Skeletal muscle tissue (tissue), 4 donors: ENCODE results near the gene ARHGEF28. TPM values are rescaled to one million over a fixed set of nuclear protein-coding genes. Genes with fewer than 3 reads are reported as not detected.

Source experiments
- H3K27ac ChIP-seq: one replicate; pipeline ENCODE4 v1.7.0; 2013; ENCODE audit warnings: mild to moderate bottlenecking, low read depth, low read length, inconsistent platforms
- H3K27me3 ChIP-seq, 3 donors: one replicate each; pipeline ENCODE4 v1.7.0; 2013; ENCODE audit warnings: low read length in 3 of 3; ENCODE audit not compliant: control insufficient read depth in 3 of 3, insufficient read depth in 3 of 3
- H3K36me3 ChIP-seq, 3 donors: one replicate each; pipeline ENCODE4 v1.7.0; 2013; ENCODE audit warnings: low read length in 3 of 3; ENCODE audit not compliant: control insufficient read depth in 3 of 3, insufficient read depth in 3 of 3
- H3K4me1 ChIP-seq, 3 donors: one replicate each; pipeline ENCODE4 v1.7.0; 2013; ENCODE audit warnings: low read length in 3 of 3, mild to moderate bottlenecking in 3 of 3; ENCODE audit not compliant: control insufficient read depth in 3 of 3, insufficient read depth in 3 of 3
- H3K4me3 ChIP-seq, 3 donors: one replicate each; pipeline ENCODE4 v1.7.0; 2013; ENCODE audit warnings: low read length in 3 of 3
- H3K9ac ChIP-seq, 3 donors: one replicate each; pipeline ENCODE4 v1.7.0; 2013; ENCODE audit warnings: low read length in 3 of 3, mild to moderate bottlenecking in 3 of 3, moderate library complexity in 2 of 3, low read depth in 1 of 3
- H3K9me3 ChIP-seq, 3 donors: one replicate each; pipeline ENCODE4 v1.7.0; 2013; ENCODE audit warnings: low read length in 3 of 3; ENCODE audit not compliant: control insufficient read depth in 3 of 3
- total RNA-seq: library from RNA; depleted of rRNA; stranded (reverse); fragments of >200 nt; gene quantifications from one replicate; pipeline ENCODE4 v1.2.3, GENCODE V29; 2014
- donor health status: Osteomylitis.

The ARHGEF28 gene
- total RNA-seq, 1 donor from 2014 or later: 8.4 TPM

DNA sequence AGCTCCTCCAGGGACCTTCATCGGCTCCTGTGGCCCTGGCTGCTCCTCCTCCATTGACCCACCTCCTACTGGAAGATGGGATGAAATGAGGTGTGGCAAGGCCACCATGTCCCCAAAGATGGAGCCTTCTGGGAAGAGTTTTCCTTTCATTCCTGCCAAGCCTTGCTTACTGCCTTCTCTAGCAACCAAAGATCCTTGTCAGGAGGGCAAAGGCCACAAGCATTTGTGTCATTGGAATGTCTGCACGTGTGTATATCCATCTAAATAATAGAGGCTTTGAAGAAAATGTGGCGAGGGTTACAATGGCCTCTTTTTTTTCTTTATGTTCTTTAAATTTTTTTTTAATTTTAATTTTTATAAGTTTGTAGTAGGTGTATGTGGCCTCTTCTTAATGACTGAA lies 313.6 kb downstream of the ARHGEF28 start:
- Histone ChIP-seq H3K9ac (no peak overlapping the region), H3K4me1 (no peaks in the 10 kb centered on the region), H3K36me3 (no peaks in the 10 kb centered on the region), H3K27ac (no peak overlapping the region), H3K27me3 (no peaks in the 10 kb centered on the region), H3K4me3 (no peak overlapping the region), H3K9me3 (peaks cover 0 to 2% (median 0%) of the 10 kb centered on the region in 3 donors)

DNA sequence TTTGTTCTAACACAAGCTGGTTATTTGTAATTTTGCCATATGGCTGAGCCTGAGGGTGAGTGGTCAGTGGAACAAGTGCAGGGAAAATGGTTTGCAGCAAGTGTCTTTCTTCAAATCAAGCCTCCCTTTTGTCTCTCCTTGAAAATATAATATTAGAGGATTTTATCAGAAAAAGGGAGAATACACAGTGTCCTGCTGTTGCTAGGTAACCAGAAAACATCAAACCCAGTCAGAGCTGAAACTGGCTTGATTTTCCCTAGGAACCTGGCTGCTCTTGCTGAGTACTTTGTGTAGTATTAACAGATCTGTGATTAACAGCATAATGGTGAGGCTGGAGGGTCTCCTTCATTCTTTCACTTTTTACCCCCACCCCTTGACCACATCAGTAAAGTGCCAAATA lies 314.0 kb downstream of the ARHGEF28 start:
- H3K36me3 ChIP-seq: no peaks in the 10 kb centered on the region
- H3K4me1 ChIP-seq: no peaks in the 10 kb centered on the region
- H3K27ac ChIP-seq: no peak overlapping the region
- H3K4me3 ChIP-seq: no peak overlapping the region
- no peak overlapping the region for H3K9ac ChIP-seq
- no peaks in the 10 kb centered on the region for H3K27me3 ChIP-seq
- peaks cover 0 to 3% (median 0%) of the 10 kb centered on the region in 3 donors for H3K9me3 ChIP-seq

DNA sequence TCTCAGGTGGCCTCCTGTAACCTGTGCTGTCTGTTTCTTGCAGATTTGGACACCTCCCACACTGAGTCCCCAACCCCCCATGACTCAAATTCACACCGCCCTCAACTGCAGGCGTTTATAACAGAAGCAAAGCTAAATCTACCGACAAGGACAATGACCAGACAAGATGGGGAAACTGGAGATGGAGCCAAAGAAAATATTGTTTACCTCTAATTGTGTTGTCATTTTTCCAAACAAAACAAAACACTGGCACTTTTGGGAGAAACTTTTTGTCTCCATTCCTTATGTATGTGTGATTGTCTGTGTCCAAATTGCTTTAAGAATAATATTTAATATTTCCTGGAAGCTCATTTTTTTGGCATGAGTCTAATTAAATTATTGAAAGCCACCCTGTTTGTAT lies 314.8 kb downstream of the ARHGEF28 start:
- Histone ChIP-seq H3K27me3 (no peaks in the 10 kb centered on the region), H3K36me3 (no peaks in the 10 kb centered on the region), H3K9ac (no peak overlapping the region), H3K4me1 (no peaks in the 10 kb centered on the region), H3K4me3 (no peak overlapping the region), H3K9me3 (peaks cover 0 to 4% (median 0%) of the 10 kb centered on the region in 3 donors), H3K27ac (no peak overlapping the region)

DNA sequence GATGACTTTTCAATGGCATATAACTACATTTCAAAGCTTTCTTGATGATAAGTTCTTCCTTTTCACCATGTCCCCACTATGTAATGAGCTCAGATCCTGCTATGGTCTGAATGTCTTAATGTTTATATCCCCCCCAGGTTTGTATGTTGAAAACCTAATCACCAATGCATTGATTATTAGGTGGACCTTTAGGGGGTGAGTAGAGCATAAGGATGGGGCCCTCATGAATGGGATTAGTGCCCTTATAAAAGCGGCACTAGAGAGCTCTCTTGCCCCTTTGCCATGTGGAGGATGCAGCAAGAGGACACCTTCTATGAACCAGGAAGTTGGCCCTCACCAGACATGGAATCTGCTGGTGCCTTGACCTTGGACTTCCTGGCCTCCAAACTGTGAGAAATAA lies 316.8 kb downstream of the ARHGEF28 start:
- no peaks in the 10 kb centered on the region for H3K27me3 ChIP-seq
- H3K36me3 ChIP-seq: no peaks in the 10 kb centered on the region
- no peaks in the 10 kb centered on the region for H3K4me1 ChIP-seq
- H3K9ac ChIP-seq: no peak overlapping the region
- H3K4me3 ChIP-seq: no peak overlapping the region
- H3K27ac ChIP-seq: no peak overlapping the region
- peaks cover 0 to 4% (median 0%) of the 10 kb centered on the region in 3 donors for H3K9me3 ChIP-seq

DNA sequence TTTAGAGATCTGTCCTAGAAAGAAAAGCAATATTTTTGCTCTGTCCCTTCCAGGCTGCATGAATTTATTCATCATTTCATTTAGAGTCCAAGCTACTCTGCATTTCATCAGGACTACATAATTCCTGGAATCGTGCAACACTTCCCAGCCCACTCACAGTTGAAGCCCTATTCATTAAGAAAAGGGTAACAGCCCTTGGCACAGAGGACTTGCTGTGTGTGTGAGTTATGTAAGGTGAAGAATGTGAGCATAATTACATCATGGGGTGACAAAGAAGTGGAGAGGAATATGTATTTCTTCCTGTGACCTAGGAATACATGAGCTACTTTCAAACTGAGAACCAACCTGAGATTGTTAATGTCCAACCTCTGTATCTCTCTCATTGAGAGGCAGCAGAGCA lies 317.4 kb downstream of the ARHGEF28 start:
- Histone ChIP-seq H3K9me3 (peaks cover 0 to 4% (median 0%) of the 10 kb centered on the region in 3 donors), H3K4me3 (no peak overlapping the region), H3K27me3 (no peaks in the 10 kb centered on the region), H3K4me1 (no peaks in the 10 kb centered on the region), H3K27ac (no peak overlapping the region), H3K36me3 (no peaks in the 10 kb centered on the region), H3K9ac (no peak overlapping the region)

DNA sequence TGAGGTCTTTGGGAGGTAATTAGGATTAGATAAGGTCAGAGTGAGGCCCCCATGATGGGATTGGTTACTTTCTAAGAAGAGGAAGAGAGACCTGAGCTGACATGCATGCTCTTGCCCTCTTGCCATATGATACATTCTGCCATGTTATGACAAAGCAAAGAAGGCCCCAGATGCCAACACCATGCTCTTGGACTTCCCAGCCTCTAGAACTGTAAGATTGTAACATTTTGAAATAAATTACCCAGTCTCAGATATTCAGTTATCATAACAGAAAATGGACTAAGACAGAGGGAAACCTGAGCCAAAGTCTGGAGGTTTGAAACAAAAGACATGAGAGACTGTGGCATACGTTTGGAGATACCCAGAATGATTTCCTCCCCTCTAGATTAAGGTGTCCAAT lies 318.6 kb downstream of the ARHGEF28 start:
- no peak overlapping the region for H3K4me3 ChIP-seq
- H3K27me3 ChIP-seq: no peaks in the 10 kb centered on the region
- no peaks in the 10 kb centered on the region for H3K36me3 ChIP-seq

DNA sequence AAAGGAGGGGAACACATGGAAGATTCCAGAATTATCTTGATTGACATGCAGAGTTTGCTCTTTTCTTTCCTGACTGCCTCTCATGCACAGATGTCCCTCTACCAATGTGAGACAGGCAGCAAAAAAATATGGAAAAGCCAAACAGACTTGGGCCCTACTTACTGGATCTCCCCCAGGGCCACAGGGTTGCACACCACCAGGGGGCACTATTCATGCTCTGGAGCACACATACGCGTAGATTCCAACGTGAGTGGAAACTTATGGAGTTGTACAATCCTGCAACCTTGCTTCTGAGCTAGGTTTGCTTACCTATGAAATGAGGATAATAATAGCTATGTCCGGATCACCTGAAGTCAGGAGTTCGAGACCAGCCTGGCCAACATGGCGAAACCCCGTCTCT lies 319.5 kb downstream of the ARHGEF28 start:
- Histone ChIP-seq H3K27ac (no peak overlapping the region), H3K9me3 (peaks cover 0 to 4% (median 0%) of the 10 kb centered on the region in 3 donors), H3K27me3 (peaks cover 0 to 3% (median 0%) of the 10 kb centered on the region in 3 donors), H3K4me1 (peaks cover 4 to 6% (median 5%) of the 10 kb centered on the region in 3 donors), H3K9ac (no peak overlapping the region), H3K4me3 (no peak overlapping the region), H3K36me3 (no peaks in the 10 kb centered on the region)

More for the DNA sequence above, 318.6 kb downstream of the ARHGEF28 start:
- Histone ChIP-seq H3K27ac (no peak overlapping the region), H3K9me3 (peaks cover 0 to 4% (median 0%) of the 10 kb centered on the region in 3 donors), H3K4me1 (peaks cover 4 to 6% (median 5%) of the 10 kb centered on the region in 3 donors), H3K9ac (no peak overlapping the region)

DNA sequence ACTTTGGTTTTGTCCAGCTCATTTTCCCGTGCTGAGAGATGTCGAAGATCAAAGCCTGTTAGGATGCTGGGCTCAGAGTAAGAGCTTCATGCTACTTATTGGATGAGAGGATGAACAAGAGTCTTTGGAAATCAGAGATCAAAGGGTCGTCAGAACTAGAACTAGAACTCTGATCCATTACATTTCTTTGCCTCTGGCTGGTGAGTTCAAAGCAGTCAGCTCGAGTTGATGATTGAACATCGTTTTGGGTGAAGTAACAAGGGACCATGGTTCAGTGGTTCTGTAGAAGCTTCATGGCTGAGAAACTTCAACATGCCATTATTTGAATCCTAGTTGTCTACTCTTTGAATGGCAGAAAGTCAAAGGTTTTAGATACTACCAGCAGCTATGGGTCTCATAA lies 320.3 kb downstream of the ARHGEF28 start:
- Histone ChIP-seq H3K27me3 (peaks cover 0 to 3% (median 0%) of the 10 kb centered on the region in 3 donors), H3K9ac (no peak overlapping the region), H3K4me3 (no peak overlapping the region), H3K9me3 (peaks cover 0 to 4% (median 0%) of the 10 kb centered on the region in 3 donors), H3K4me1 (peaks cover 4 to 6% (median 5%) of the 10 kb centered on the region in 3 donors), H3K27ac (no peak overlapping the region), H3K36me3 (no peaks in the 10 kb centered on the region)

DNA sequence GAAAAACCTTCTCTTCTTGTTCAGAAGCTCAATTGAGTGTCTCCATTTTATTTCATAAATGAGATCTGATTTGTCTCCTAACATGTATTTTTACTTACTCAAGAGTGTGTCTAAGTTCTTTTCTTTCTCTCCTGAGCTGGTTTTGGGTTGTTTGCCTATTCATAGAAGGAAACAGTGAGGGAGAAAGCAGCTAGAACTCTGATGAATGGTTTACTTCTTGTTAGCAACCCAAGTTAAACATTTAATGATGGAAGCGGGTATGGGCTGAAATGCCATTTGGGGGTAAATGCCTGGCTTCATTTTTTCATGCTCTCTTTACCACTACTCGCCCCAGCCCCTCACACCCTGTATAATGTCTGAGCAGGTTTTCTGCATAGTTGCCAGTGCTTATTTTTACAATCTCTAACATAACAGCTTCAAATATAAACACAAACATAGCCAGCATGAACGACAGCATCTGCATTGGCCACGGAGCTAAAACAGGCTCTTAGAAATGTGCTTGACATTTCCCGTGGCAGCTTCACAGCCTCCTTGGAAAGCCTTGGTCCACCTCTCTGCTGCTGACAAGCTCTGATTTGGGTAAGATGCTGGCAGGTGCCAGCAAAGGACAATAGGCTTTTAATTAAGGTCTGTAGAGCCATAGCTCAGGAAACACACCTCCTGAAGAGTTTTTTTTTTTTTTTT lies 321.1 kb downstream of the ARHGEF28 start:
- Histone ChIP-seq H3K27me3 (peaks cover 0 to 3% (median 0%) of the 10 kb centered on the region in 3 donors), H3K9ac (no peak overlapping the region), H3K4me3 (no peak overlapping the region), H3K27ac (no peak overlapping the region), H3K36me3 (no peaks in the 10 kb centered on the region), H3K9me3 (peaks cover 0 to 4% (median 0%) of the 10 kb centered on the region in 3 donors), H3K4me1 (peaks cover 4 to 6% (median 5%) of the 10 kb centered on the region in 3 donors)

DNA sequence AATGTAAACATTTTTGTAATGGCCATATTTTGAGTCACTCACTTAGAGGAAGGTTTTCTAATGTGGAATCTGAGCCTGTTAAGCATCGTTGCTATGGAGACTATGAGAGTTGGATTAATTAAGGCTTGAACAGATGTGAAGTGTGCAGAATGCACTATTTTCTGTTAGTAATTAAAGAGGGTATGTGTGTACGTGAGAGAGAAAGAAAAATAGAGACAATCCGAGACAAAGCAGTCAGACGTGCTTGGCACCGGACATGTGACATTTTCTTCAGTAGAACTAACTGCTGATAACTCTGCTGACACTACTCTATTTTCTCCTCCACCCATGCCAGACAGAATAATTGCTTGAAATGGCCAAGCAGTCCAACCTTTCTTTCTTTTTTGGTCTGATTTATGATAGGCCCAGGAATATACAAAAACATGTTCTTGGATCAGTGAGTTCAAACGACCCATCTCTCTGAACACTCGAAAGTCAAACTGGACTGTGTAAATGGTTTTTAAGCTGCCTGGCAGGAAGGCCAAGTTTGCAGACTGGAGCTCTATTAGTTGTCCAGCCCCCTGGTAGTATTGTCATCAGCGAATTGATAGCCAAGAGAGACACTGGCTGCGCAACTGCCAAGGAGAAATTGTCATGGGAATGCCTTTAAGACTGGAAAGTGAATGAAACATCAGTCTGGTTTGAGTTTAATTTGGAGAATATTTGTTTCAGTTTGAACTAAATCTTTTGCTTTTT lies 322.1 kb downstream of the ARHGEF28 start:
- H3K9me3 ChIP-seq: peaks cover 0 to 2% (median 0%) of the 10 kb centered on the region in 3 donors
- H3K27me3 ChIP-seq: peaks cover 0 to 3% (median 0%) of the 10 kb centered on the region in 3 donors
- no peaks in the 10 kb centered on the region for H3K36me3 ChIP-seq
- H3K9ac ChIP-seq: no peak overlapping the region
- H3K4me1 ChIP-seq: peaks cover 4 to 6% (median 5%) of the 10 kb centered on the region in 3 donors
- no peak overlapping the region for H3K27ac ChIP-seq
- no peak overlapping the region for H3K4me3 ChIP-seq
